ENCODE measurements around the gene TMEM87A.

The TMEM87A gene

DNA sequence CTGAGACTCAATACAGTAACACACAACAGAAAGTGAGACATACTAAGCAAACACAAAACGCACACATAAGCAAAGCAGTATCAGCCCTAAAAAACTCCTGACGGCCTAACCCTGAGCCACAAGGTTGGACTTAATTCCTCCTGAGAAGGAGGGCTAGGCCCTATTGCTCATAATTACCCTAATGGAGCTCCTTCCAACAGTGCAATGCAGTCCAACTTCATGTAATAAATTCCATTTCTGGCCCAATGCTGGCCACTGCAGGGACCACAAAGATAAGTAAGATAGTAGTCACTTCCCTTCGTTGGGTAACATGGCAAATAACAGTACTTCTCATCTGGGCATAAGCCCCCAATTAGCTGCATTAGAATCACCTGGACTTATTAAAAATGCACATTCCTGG, 69.3 kb downstream of the TMEM87A start:
- TF ChIP-seq ZNF274 (IDR thresholded peaks at IDR 0.05; ENCODE audit: low read depth, low read length) = no peak
- no peak overlapping the region for H3K4me3 ChIP-seq (ENCODE audit: low read length)

GRCh38 chr15:42202653-42203052, 70.6 kb downstream of the TMEM87A start:
- TF ChIP-seq ZNF274 (IDR thresholded peaks at IDR 0.05; ENCODE audit: low read depth, low read length) = no peak
- H3K4me3 ChIP-seq (ENCODE audit: low read length) = no peak overlapping the region

DNA sequence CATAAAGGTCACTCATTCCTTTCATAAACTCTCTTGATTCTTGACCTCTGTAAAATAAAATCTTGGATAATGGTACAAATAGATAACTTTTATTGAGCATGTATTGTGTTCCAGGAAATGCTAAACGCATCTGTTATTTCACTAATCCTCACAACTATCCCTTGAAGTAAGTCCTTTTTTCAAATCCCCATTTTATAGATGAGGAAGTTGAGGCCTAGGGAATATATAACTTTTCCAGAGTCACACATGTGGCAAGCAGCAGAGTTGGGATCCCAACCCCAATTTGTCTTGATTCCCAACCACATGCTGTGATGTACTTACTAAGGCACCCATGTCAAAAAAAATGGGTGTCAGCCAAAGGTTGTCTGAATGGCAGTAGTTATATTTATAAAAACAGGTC, 71.4 kb downstream of the TMEM87A start:
- no peak overlapping the region for H3K4me3 ChIP-seq (ENCODE audit: low read length)
- TF ChIP-seq ZNF274 (IDR thresholded peaks at IDR 0.05; ENCODE audit: low read depth, low read length) = no peak

- TF ChIP-seq ZNF274 (IDR thresholded peaks at IDR 0.05; ENCODE audit: low read depth, low read length) = no peak
- no peak overlapping the region for H3K4me3 ChIP-seq (ENCODE audit: low read length)
Observed at GRCh38 chr15:42199126-42199525, 74.1 kb downstream of the TMEM87A start.

- H3K4me3 ChIP-seq (ENCODE audit: low read length) = no peak overlapping the region
- no peak for TF ChIP-seq ZNF274 (IDR thresholded peaks at IDR 0.05; ENCODE audit: low read depth, low read length)
Observed at GRCh38 chr15:42198516-42198915, 74.7 kb downstream of the TMEM87A start.

DNA sequence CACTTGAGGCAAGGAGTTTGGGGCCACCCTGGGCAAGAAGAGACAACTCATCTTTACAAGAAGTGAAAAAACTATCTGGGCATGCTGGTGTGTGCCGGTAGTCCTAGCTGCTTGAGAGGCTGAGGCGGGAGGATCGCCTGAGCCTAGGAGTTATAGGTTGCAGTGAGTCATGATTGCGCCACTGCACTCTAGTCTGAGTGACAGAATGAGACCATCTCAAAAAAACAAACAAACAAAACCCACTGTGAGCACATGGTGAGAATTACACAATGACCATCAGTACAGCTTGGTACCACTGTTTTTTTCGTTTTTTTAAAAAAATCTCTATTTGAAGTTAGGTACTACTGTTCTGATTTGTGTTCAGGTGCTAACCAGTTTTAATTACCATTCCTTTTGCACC, 78.7 kb downstream of the TMEM87A start:
- no peak overlapping the region for H3K4me3 ChIP-seq (ENCODE audit: low read length)
- TF ChIP-seq ZNF274 (IDR thresholded peaks at IDR 0.05; ENCODE audit: low read depth, low read length) = no peak

- no peak for TF ChIP-seq ZNF274 (IDR thresholded peaks at IDR 0.05; ENCODE audit: low read depth, low read length)
- no peak overlapping the region for H3K4me3 ChIP-seq (ENCODE audit: low read length)
Observed at GRCh38 chr15:42193383-42193782, 79.8 kb downstream of the TMEM87A start.

DNA sequence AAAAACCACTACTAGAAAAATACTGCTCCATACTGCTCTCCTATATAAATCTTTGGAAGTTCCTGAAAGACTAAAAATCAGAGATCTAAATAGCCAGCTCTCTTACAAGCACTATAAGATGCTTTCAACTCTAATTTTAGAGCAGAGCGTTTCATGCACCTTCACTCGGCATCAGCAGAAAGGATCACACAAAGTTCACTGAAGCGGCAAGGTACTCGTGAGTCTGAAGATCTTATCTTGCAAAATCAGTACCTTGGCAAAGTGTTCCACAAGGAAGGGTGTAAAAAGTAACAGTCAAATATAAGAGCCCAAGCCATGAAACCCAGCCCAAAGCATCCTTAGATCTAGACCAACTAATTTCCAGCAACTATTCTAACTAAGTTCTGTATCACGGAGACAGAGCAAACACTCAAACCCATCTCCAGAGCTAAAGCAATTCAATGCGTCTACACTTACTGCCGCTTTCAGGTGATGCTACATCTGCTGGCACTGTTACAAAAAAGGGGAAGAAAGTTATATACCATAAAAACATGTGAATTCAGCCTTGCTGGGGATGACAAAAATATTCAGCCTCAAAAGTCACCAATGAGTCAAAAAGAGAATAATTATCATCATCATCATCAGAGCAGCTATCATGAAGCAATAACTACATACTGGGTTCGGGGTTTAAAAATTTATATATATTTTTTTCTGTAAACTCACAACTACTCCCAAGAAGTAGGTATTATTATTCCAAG, 81.5 kb downstream of the TMEM87A start:
- TF ChIP-seq ZNF274 (IDR thresholded peaks at IDR 0.05; ENCODE audit: low read depth, low read length) = no peak
- H3K4me3 ChIP-seq (ENCODE audit: low read length) = no peak overlapping the region

DNA sequence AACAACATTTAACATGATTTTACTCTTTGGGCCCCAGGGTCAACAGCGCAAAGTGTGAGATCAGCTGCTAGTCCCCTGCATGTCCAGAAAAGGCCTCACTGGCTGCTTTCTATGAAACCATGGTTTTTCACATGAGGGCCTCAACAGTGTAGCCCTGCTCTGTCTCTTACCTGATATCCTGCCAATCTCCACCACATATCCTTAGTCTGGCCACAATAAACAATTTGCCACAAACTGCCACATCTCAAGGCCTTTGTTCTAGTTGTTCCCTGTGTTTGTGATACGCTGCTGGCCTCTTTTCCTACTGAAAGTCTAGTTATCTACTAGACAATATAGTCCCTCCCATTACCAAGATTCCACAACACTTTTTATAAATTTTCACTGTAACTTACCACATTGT, 82.9 kb downstream of the TMEM87A start:
- TF ChIP-seq ZNF274 (IDR thresholded peaks at IDR 0.05; ENCODE audit: low read depth, low read length) = no peak
- H3K4me3 ChIP-seq (ENCODE audit: low read length) = no peak overlapping the region

GRCh38 chr15:42185801-42186200, 87.4 kb downstream of the TMEM87A start:
- TF ChIP-seq ZNF274 (IDR thresholded peaks at IDR 0.05; ENCODE audit: low read depth, low read length) = no peak
- H3K4me3 ChIP-seq (ENCODE audit: low read length) = no peak overlapping the region

- H3K4me3 ChIP-seq (ENCODE audit: low read length) = no peak overlapping the region
- TF ChIP-seq ZNF274 (IDR thresholded peaks at IDR 0.05; ENCODE audit: low read depth, low read length) = no peak
Observed at GRCh38 chr15:42184736-42185135, 88.5 kb downstream of the TMEM87A start.

- TF ChIP-seq ZNF274 (IDR thresholded peaks at IDR 0.05; ENCODE audit: low read depth, low read length) = no peak
- no peak overlapping the region for H3K4me3 ChIP-seq (ENCODE audit: low read length)
Observed at GRCh38 chr15:42184296-42184695, 88.9 kb downstream of the TMEM87A start.

- no peak overlapping the region for H3K4me3 ChIP-seq (ENCODE audit: low read length)
Observed at GRCh38 chr15:42182961-42183360, 90.3 kb downstream of the TMEM87A start.

GRCh38 chr15:42182328-42182886, 90.8 kb downstream of the TMEM87A start:
- no peak for TF ChIP-seq ZNF274 (IDR thresholded peaks at IDR 0.05; ENCODE audit: low read depth, low read length)

More at GRCh38 chr15:42182961-42183360, 90.3 kb downstream of the TMEM87A start:
- TF ChIP-seq ZNF274 (IDR thresholded peaks at IDR 0.05; ENCODE audit: low read depth, low read length) = no peak

GRCh38 chr15:42178056-42178455, 95.2 kb downstream of the TMEM87A start:
- no peak for TF ChIP-seq ZNF274 (IDR thresholded peaks at IDR 0.05; ENCODE audit: low read depth, low read length)
- no peak overlapping the region for H3K4me3 ChIP-seq (ENCODE audit: low read length)

More at GRCh38 chr15:42182328-42182886, 90.8 kb downstream of the TMEM87A start:
- H3K4me3 ChIP-seq (ENCODE audit: low read length) = no peak overlapping the region

Data from GM08714 (cell line).